Keratinocyte (primary cell): ENCODE results near the gene GNB3. TPM values are rescaled to one million over a fixed set of nuclear protein-coding genes. Genes with fewer than 3 reads are reported as not detected.

ENCODE experiments used
- DNase-seq: peaks from one replicate; pipeline ENCODE4 v3.0.0-alpha.2; 2011; ENCODE audit warnings: low read depth, missing footprints, low spot score
- FAIRE-seq: peaks from 2 replicates; lab custom pipeline; 2011; peaks lifted over from hg19 to GRCh38; lab: Jason Lieb, UNC
- H2AFZ ChIP-seq: 2 replicates; pipeline ENCODE4 v1.6.0; 2012; ENCODE audit warnings: low read length, control low read depth, inconsistent platforms; ENCODE audit not compliant: control insufficient read depth
- H3K27ac ChIP-seq: 2 replicates; pipeline ENCODE4 v1.5.1; 2011; ENCODE audit warnings: low read length; ENCODE audit not compliant: control insufficient read depth, insufficient read depth
- H3K27me3 ChIP-seq: 3 replicates; pipeline ENCODE4 v1.6.0; 2011; ENCODE audit warnings: low read length; ENCODE audit not compliant: control insufficient read depth, insufficient read depth; ENCODE audit errors: extremely low read depth
- H3K36me3 ChIP-seq, 2 experiments: 2 replicates in 1 of 2; 3 replicates in 1 of 2; pipeline ENCODE4 v1.5.1; 2011; ENCODE audit warnings: low read length in 2 of 2, mild to moderate bottlenecking in 1 of 2; ENCODE audit not compliant: control insufficient read depth in 2 of 2, insufficient read depth in 2 of 2; ENCODE audit errors: extremely low read depth in 1 of 2
- H3K4me1 ChIP-seq: 3 replicates; pipeline ENCODE4 v1.5.1; 2011; ENCODE audit warnings: low read length; ENCODE audit not compliant: control insufficient read depth, insufficient read depth; ENCODE audit errors: extremely low read depth
- H3K4me2 ChIP-seq: 3 replicates; pipeline ENCODE4 v1.6.0; 2011; ENCODE audit warnings: low read depth, low read length; ENCODE audit not compliant: control insufficient read depth, insufficient read depth; ENCODE audit errors: extremely low read depth
- H3K4me3 ChIP-seq, 3 experiments: fragments of 200-600 bp in 1 of 3; sonication (generic) in 1 of 3; 2 replicates in 2 of 3; 3 replicates in 1 of 3; pipeline ENCODE4 v1.5.1; 2011 to 2016; ENCODE audit warnings: low read length in 3 of 3, mild to moderate bottlenecking in 3 of 3, control low read depth in 2 of 3, inconsistent platforms in 1 of 3, low read depth in 1 of 3, mixed read lengths in 1 of 3, mixed run types in 1 of 3, moderate library complexity in 1 of 3; ENCODE audit not compliant: control insufficient read depth in 2 of 3, insufficient read depth in 2 of 3; ENCODE audit errors: extremely low read depth in 1 of 3
- H3K79me2 ChIP-seq: 2 replicates; pipeline ENCODE4 v1.6.0; 2012; ENCODE audit warnings: low read length; ENCODE audit not compliant: control insufficient read depth, insufficient read depth
- H3K9ac ChIP-seq: 3 replicates; pipeline ENCODE4 v1.6.0; 2011; ENCODE audit warnings: low read length; ENCODE audit not compliant: control insufficient read depth, insufficient read depth; ENCODE audit errors: extremely low read depth
- H3K9me1 ChIP-seq: 3 replicates; pipeline ENCODE4 v1.6.0; 2011; ENCODE audit warnings: low read length; ENCODE audit not compliant: control insufficient read depth, insufficient read depth; ENCODE audit errors: extremely low read depth
- H3K9me3 ChIP-seq: 2 replicates; pipeline ENCODE4 v1.5.1; 2012; ENCODE audit warnings: low read depth, low read length; ENCODE audit not compliant: control insufficient read depth
- H4K20me1 ChIP-seq: 3 replicates; pipeline ENCODE4 v1.6.0; 2011; ENCODE audit warnings: low read length; ENCODE audit not compliant: control insufficient read depth, insufficient read depth; ENCODE audit errors: extremely low read depth
- CTCF ChIP-seq, 3 experiments: IDR thresholded peaks in 1 of 3; conservative IDR thresholded peaks in 1 of 3; optimal IDR thresholded peaks in 1 of 3; 2 replicates in 2 of 3; 3 replicates in 1 of 3; pipeline versions ENCODE3 to v1.5.1; 2011; ENCODE audit warnings: low read length in 3 of 3, mild to moderate bottlenecking in 3 of 3, moderate library complexity in 2 of 3, control low read depth in 1 of 3, inconsistent platforms in 1 of 3; ENCODE audit not compliant: insufficient read depth in 2 of 3; ENCODE audit errors: extremely low read depth in 1 of 3
- EZH2 ChIP-seq: IDR thresholded peaks from one replicate; pipeline ENCODE4 v1.6.1; 2012; ENCODE audit warnings: inconsistent platforms, mild to moderate bottlenecking, low read length, moderate library complexity
- dilution Hi-C: fragments of 300-500 bp; cut with MboI; formaldehyde crosslinking; loops from one replicate; pipeline ENCODE4 v1.7.0; 2020; ENCODE audit warnings: low sequenced_read_pairs; ENCODE audit not compliant: extremely low pct_ligation_motif_present
- polyA plus RNA-seq, 5 experiments: library from polyadenylated mRNA; depleted of rRNA in 3 of 5; stranded (reverse) in 3 of 5; stranded (forward) in 1 of 5; unstranded in 1 of 5; fragments of >200 nt; gene quantifications; 1 replicate in 1 of 5; 2 replicates in 3 of 5; 3 replicates in 1 of 5; pipeline versions ENCODE4 v1.2.1 to v1.2.3, GENCODE V29; 2011 to 2012; ENCODE audit warnings: missing spikeins in 2 of 5, low read depth in 1 of 5, low replicate concordance in 1 of 5

GNB3 gene
- polyA plus RNA-seq, 1 donor (not counting 4 experiments of a cell fraction or from before 2014, with no cell fraction given): 0.80 TPM

GRCh38 chr12:6825398-6826124 is 15.2 kb upstream of the GNB3 start:
- no peaks in the 10 kb centered on the region for H3K79me2 ChIP-seq
- no peak overlapping the region for H3K9ac ChIP-seq
- peak; percentile 32 for TF ChIP-seq EZH2
- TF ChIP-seq CTCF (optimal IDR thresholded peaks at IDR 0.05 in 1 of 3, IDR thresholded peaks at IDR 0.05 in 1 of 3, conservative IDR thresholded peaks at IDR 0.05 in 1 of 3; ENCODE audit: extremely low read depth in 1 of 3, insufficient read depth in 2 of 3, low read length in 3 of 3): peak in 2 of 3 experiments; percentile 94 to 96
- no peaks in the 10 kb centered on the region for H3K36me3 ChIP-seq
- DNase-seq (peak; percentile 40), FAIRE-seq (peak; percentile 86)
- H3K4me2 ChIP-seq: peak overlapping the region; percentile 56
- peak overlapping the region; percentile 40 for H2AFZ ChIP-seq
- dilution Hi-C loops: no loop called here
- H3K4me3 ChIP-seq: peak overlapping the region in 1 of 3 experiments; percentile 37
- peaks cover 73% of the 10 kb centered on the region for H3K27me3 ChIP-seq
- no peaks in the 10 kb centered on the region for H3K9me3 ChIP-seq
- H3K9me1 ChIP-seq: no peaks in the 10 kb centered on the region
- no peaks in the 10 kb centered on the region for H4K20me1 ChIP-seq
- peaks cover 12% of the 10 kb centered on the region for H3K4me1 ChIP-seq
- H3K27ac ChIP-seq: no peak overlapping the region

- dilution Hi-C loops: no loop called here
- DNase-seq (no peak), FAIRE-seq (no peak)
- no peak overlapping the region for H3K4me3 ChIP-seq
- H3K27ac ChIP-seq: no peak overlapping the region
- no peaks in the 10 kb centered on the region for H3K79me2 ChIP-seq
- no peaks in the 10 kb centered on the region for H3K36me3 ChIP-seq
- H2AFZ ChIP-seq: no peak overlapping the region
- H3K9me3 ChIP-seq: no peaks in the 10 kb centered on the region
- no peaks in the 10 kb centered on the region for H3K9me1 ChIP-seq
- TF ChIP-seq EZH2 (no peak), CTCF (optimal IDR thresholded peaks at IDR 0.05 in 1 of 3, IDR thresholded peaks at IDR 0.05 in 1 of 3, conservative IDR thresholded peaks at IDR 0.05 in 1 of 3; ENCODE audit: extremely low read depth in 1 of 3, insufficient read depth in 2 of 3, low read length in 3 of 3) (no peak)
- H4K20me1 ChIP-seq: no peaks in the 10 kb centered on the region
- H3K4me2 ChIP-seq: no peak overlapping the region
- peaks cover 12% of the 10 kb centered on the region for H3K4me1 ChIP-seq
- peaks cover 70% of the 10 kb centered on the region for H3K27me3 ChIP-seq
- no peak overlapping the region for H3K9ac ChIP-seq
These were observed 14.5 kb upstream of the GNB3 start for GRCh38 chr12:6826125-6826733.
